Activated CD8-positive, alpha-beta memory T cell treated with anti-CD3 and anti-CD28 coated beads for 48 hours (primary cell): ENCODE results near the gene USP20.

Experiments
- DNase-seq, 3 experiments: peaks; one replicate each; pipeline ENCODE4 v3.0.0-alpha.2; 2020; ENCODE audit warnings: low read depth in 2 of 3, low spot score in 2 of 3

USP20 gene

GRCh38 chr9:129823542-129823934 is 11.7 kb upstream of the USP20 start:
- DNase-seq, result no peak

DNA sequence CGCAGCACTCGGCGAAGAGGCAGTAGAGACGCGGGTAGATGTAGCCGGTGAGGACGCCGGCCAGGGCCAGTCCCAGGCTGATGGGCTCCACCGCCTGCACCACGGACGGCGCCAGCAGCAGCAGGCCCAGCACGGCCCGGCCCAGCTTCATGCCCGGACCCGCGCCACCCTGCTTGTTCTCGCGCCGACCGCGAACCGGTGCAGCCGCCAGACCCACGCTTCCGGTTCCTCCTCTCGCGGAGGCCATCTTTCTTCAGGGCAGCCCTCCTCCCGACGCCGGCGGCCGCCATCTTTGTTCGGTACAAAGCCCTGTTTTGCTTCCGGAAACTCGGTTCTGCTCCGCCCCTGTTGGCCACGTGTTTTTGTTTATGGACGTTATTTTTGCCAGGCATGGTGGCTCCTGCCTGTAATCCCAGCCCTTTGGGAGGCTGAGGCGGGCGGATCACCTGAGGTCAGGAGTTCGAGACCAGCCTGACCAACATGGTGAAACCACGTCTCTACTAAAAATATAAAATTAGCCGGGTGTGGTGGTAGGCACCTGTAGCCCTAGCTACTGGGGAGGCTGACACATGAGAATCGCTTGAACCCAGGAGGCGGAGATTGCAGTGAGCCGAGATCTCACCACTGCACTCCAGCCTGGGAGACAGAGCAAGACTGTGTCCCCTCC is 11.2 kb upstream of the USP20 start, which contains the start of gene TOR1A:
TOR1A (minus strand) TSS at position 202 of the 667 bp plus-strand sequence; CDS start at position 151, 51 bp downstream.
- DNase-seq, result peak; percentile 69 to 83 (median 81)

GRCh38 chr9:129826344-129826743 is 8.9 kb upstream of the USP20 start:
- no peak for DNase-seq

DNA sequence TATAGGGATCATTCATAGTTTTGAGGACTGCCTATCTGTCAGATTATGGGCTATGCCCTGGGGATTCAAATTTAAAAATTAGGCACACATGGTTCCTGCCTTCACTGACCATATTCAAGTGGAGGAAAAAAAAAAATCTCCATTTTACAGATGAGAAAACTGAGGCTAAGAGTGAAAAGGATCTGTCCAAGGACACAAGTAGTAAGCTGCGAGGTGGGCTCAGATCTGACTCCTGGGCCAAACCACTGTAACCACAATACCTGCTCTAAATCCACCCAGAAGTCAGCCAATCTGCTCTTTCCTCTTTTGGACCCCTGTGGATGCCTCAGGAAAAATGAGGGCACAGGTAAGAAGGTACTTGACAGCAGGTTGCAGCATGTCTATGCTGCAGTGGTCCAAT is 8.5 kb upstream of the USP20 start:
- DNase-seq, result no peak

- no peak for DNase-seq
These were observed 7.2 kb upstream of the USP20 start for GRCh38 chr9:129828051-129828450.

GRCh38 chr9:129828969-129829368 is 6.3 kb upstream of the USP20 start:
- DNase-seq, result no peak

GRCh38 chr9:129832982-129833381 is 2.3 kb upstream of the USP20 start:
- no peak for DNase-seq

DNA sequence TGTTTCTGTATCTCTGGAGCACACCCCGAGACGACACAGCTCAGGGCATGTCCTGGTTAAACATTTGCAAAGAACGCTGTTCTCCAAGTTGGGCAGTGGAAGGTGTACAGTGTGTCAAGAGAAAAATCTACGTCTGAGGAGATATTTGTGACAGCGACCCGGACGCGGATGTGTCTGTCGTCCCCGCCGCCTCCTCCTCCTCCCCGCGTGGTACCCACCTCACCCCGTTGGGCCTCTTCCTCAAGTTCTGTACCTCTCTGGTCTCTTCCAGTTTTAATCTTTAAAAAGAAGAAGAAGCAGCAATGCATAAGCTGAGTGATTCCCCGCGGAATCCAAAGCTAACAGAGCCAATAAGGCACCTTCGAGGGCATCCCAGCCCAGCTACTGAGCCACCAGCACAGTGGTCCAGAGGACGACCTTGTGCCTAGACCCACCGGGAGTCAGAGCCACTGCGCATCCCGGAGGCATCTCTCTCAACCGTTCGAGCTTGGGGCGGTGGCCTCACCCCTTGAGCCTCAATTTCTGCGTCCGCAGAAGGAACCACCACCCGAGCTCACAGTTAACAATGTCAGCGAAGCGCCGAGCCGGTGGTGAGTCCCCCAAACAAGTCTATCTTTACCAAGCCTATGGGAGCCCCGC is 650 bp upstream of the USP20 start:
- no peak for DNase-seq

DNA sequence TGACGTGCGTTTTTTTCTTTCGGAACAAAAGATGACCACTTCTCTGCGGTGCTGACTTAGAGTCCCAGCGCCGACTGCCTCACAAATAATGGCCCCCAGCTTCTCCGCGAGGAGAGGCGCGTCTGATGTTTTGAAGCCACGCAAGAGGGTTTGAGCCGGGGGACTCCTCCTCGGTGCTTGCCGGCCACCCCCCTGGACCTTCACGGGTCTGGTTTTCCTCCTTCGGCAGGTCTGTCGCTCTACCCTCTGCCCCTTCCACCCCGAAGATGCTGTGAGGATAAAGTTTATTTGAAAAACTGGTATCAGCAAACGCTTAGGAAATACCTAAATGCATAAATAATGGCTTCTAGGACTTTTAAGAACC is 584 bp downstream of the USP20 start:
- no peak for DNase-seq

DNA sequence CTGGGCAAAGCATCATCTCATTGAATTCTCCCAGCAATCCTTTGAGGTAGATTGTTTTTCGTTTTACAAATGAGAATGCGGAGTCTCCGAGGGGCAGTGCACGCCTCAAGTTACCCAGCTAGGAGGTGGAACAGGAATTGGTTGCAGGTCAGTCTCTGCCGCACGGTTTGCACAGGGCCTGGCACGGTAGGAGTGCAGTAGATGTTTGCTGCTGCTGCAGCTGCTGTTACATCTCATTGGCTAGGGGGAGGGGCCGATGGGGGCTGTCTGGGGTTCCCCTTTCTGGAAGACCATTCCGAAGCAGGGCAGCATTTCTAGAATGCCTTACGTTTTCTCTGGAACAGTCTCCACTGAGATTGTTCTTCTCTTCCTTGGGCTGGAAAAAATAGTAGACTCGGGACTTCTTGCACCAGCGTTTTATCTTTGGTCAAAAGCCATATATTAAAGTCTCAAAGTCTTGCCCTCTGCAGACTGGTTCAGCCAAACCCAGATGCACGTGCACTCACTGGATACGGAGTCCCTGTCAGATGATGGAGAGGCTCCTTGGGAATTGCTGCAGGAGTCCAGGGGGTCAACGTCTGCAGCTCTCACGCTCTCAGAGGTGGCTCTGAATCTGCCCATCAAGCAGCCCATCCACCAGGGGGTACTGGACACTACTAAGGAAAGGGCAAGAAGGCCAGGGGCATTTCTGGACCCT is 1.2 kb downstream of the USP20 start:
- no peak for DNase-seq

GRCh38 chr9:129838707-129839259 is 3.5 kb downstream of the USP20 start:
- DNase-seq, result no peak

DNA sequence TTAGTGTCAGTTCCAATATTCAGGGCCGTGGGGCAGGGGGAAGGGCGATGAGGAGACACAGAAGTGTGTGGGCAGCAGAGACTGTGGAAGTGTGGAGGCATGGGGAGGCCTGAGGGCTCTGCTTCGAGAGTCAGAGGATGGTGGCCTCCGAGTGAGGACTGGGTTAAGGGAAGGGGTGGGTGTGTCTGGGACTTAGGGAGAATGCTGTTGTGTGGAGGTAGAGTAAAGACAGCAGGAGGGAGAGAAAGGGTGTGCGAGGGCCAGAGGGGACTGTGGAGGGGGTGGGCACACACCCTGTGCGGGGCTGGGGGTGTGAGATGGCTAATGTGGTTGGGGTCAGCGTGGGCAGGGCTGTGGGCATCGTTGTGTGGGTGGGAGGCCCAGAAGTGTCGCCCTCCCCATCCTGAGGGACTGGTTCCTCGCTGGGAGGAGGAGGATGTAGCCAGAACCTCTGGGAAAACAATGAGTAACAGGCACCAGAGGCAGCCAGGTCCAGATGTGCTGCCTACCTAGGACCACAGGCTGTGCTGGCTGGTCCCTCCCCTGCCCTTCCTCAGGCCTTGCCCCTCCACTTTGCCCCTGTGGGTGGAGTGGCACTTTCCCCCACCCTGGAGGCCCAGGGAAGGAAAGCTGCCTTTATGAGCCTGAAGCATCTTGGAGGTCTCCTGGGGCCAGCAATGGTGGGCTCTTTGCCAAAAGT is 4.2 kb downstream of the USP20 start:
- DNase-seq, result no peak

- DNase-seq, result no peak
These were observed 4.8 kb downstream of the USP20 start for GRCh38 chr9:129840034-129840433.

GRCh38 chr9:129841071-129841470 is 5.8 kb downstream of the USP20 start:
- no peak for DNase-seq

DNA sequence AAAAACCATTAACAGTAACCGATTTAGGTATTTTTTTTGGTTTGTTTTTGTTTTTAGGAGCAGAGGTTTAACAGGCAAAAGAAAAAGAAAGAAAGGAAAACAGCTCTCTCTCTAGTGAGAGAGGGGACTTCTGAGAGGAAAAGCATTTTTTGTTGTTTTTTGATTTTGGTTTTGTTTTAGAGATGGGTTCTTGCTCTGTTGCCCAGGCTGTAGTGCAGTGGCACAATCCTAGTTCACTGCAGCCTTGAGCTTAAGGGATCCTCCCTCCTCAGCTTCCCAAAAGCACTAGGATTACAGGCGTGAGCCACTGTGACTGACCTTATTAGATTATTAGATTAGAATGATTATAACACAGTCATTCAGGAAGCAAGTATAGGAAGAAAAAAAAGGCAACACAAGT is 10.1 kb downstream of the USP20 start:
- DNase-seq, result no peak

DNA sequence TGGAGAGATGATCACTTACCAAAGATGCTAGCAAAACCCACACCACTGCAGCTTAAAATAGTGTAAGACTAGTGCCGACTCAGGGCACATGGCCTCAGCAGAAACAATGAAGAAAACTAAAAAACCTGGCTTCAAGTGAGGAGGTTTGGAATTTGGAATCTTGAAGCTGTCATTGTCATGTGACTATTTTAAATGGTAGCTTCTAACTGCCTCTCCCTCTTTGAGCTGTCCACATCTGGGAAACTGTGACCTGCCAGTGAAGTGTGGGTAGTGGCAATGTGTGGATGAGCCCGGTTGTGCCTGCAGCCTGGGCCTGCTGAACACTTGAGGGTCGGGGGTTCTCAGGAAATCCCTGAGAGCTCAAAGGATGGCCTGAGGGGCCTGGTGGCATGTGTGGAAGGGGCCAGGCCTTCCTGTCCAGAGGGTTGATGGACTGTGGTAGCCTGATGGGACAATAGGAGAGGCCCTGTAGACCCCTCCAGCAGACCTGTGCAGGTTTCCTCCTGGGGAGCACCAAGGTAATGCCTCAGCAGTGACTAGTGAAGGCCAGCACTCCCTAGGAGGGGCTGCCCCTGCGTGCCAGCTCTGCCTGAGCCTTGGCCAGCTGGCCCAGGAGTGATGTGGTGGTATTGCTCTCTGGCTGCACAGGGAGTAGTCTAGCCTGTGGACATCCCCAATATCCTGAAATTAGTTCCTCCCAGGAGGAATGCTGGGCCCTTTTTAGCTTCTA is 13.6 kb downstream of the USP20 start:
- no peak for DNase-seq

GRCh38 chr9:129849901-129850300 is 14.6 kb downstream of the USP20 start:
- DNase-seq, result no peak

DNA sequence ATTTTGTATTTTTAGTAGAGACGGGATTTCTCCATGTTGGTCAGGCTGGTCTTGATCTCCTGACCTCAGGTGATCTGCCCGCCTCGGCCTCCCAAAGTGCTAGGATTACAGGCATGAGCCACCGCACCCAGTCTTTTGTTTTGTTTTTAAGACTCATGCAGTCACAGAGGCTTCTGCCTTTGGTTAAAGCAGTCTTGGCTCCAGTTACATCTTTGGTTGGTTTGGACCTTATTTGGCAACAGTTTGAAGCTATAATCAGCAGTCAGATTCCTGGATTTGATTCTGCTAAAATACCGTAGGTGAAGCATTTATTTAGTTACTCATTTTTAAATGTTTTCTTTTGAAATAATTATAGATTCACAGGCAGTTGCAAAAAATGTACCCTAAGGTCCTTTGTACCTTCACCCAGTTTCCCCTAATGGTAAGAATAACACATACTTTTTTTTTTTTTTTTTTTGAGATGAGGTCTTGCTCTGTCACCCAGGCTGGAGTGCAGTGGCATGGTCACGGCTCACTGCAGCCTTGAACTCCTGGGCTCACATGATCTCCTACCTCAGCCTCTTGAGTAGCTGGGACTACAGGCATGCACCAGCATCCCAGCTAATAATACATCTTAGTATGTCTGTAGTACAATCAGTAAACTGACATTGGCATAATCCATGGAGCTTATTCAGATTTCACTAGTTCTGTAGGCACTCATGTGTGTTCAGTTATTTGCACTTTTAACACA is 15.7 kb downstream of the USP20 start:
- no peak for DNase-seq

DNA sequence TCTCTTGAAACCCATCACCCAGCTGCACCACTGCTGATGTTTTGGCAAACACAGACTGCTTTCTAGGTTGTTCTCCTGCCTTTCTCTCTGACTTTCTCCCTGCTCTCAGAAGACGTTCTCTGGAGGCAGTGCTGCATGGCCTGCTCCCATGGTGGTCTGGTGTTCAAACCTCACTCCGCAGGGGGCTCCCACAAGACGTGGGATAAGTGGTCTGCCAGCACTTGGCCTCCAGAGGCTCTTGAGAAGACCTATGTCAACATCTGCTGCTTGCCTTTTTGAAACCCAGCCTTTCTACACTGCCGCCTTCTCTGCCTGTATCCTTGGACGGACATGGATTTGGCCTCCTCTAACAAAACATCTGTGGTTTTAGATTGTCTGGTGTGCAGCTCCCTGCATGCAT is 16.6 kb downstream of the USP20 start:
- no peak for DNase-seq

DNA sequence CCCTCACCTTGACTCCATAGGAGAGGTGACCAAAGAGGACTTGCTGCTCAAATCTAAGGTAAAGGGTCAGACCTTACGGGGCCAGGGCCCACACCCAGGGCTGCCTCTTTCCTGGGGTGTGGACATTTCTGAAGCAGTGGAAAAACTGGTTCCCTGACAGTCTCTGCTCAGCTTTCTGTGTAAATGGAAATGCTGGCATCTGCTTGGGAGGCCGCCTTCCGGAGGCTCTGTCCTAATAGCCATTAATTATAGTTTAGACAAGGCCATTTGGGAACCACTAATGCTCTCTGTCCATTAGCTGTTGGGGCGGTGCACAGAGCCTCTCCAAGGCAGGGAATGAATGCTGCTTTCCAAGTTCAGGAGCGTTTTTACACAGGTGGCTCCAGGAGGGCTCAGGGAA is 17.3 kb downstream of the USP20 start:
- DNase-seq, result no peak
